Liver (tissue), 9 donors: Measurements from ENCODE around the gene MAPK11. TPM values are rescaled to one million over a fixed set of nuclear protein-coding genes. Genes with fewer than 3 reads are reported as not detected.

Source experiments
- DNase-seq: peaks from one replicate; pipeline ENCODE4 v3.0.0-alpha.2; 2017; ENCODE audit warnings: low spot score
- H3K27ac ChIP-seq, 2 donors: one replicate each; pipeline ENCODE4 v1.7.0; 2013; ENCODE audit warnings: inconsistent platforms in 2 of 2, low read length in 2 of 2, control low read depth in 1 of 2, low read depth in 1 of 2, mild to moderate bottlenecking in 1 of 2
- H3K27me3 ChIP-seq, 4 donors: one replicate each; pipeline versions ENCODE4 v1.6.1 to v1.7.0; 2013; ENCODE audit warnings: low read length in 3 of 4, inconsistent platforms in 1 of 4, mild to moderate bottlenecking in 1 of 4, moderate library complexity in 1 of 4; ENCODE audit not compliant: control insufficient read depth in 4 of 4, insufficient read depth in 4 of 4
- H3K36me3 ChIP-seq, 4 donors: one replicate each; pipeline versions ENCODE4 v1.6.1 to v1.7.0; 2013; ENCODE audit warnings: low read length in 3 of 4, mild to moderate bottlenecking in 3 of 4, low read depth in 1 of 4, moderate library complexity in 1 of 4; ENCODE audit not compliant: control insufficient read depth in 4 of 4, insufficient read depth in 3 of 4
- H3K4me1 ChIP-seq, 4 donors: one replicate each; pipeline versions ENCODE4 v1.6.1 to v1.7.0; 2013; ENCODE audit warnings: low read length in 3 of 4, mild to moderate bottlenecking in 3 of 4, moderate library complexity in 1 of 4; ENCODE audit not compliant: control insufficient read depth in 4 of 4, insufficient read depth in 4 of 4
- H3K4me3 ChIP-seq, 3 donors: one replicate each; pipeline versions ENCODE4 v1.6.1 to v1.7.0; 2013; ENCODE audit warnings: low read length in 3 of 3, control low read depth in 1 of 3, low read depth in 1 of 3, mild to moderate bottlenecking in 1 of 3
- H3K9ac ChIP-seq, 2 donors: one replicate each; pipeline ENCODE4 v1.7.0; 2013; ENCODE audit warnings: low read length in 2 of 2, mild to moderate bottlenecking in 2 of 2, moderate library complexity in 2 of 2, control low read depth in 1 of 2, low read depth in 1 of 2
- H3K9me3 ChIP-seq, 4 donors: one replicate each; pipeline versions ENCODE4 v1.6.1 to v1.7.0; 2013; ENCODE audit warnings: low read length in 3 of 4; ENCODE audit not compliant: control insufficient read depth in 4 of 4
- ATF3 ChIP-seq: IDR thresholded peaks from 2 replicates; pipeline ENCODE4 v1.6.1; 2016; ENCODE audit warnings: antibody characterized with exemption
- CTCF ChIP-seq: fragments of 150-350 bp; IDR thresholded peaks from 2 replicates; pipeline ENCODE4 v1.5.1; 2017; ENCODE audit warnings: improper control_type of control experiment, low read depth, low read length; ENCODE audit not compliant: missing input control
- EGR1 ChIP-seq, 2 donors: IDR thresholded peaks; 2 replicates each; pipeline ENCODE4 v1.6.1; 2016 to 2018; ENCODE audit warnings: antibody characterized with exemption in 2 of 2, low read depth in 2 of 2
- FOXA1 ChIP-seq: IDR thresholded peaks from 2 replicates; pipeline ENCODE4 v1.6.1; 2016; ENCODE audit warnings: antibody characterized with exemption
- FOXA2 ChIP-seq: IDR thresholded peaks from 2 replicates; pipeline ENCODE4 v1.6.1; 2016; ENCODE audit warnings: antibody characterized with exemption
- GABPA ChIP-seq, 2 donors: IDR thresholded peaks in 1 of 2; conservative IDR thresholded peaks in 1 of 2; 2 replicates each; pipeline ENCODE4 v1.6.1; 2016; ENCODE audit warnings: antibody characterized with exemption in 2 of 2, mild to moderate bottlenecking in 1 of 2, moderate library complexity in 1 of 2
- HNF4A ChIP-seq, 2 donors: conservative IDR thresholded peaks; 2 replicates each; pipeline ENCODE4 v1.6.1; 2016; ENCODE audit warnings: antibody characterized with exemption in 2 of 2, mild to moderate bottlenecking in 2 of 2
- HNF4G ChIP-seq: IDR thresholded peaks from 2 replicates; pipeline ENCODE4 v1.6.1; 2016; ENCODE audit warnings: antibody characterized with exemption
- JUND ChIP-seq, 2 donors: IDR thresholded peaks; 2 replicates each; pipeline ENCODE4 v1.6.1; 2016; ENCODE audit warnings: antibody characterized with exemption in 2 of 2
- MAX ChIP-seq: IDR thresholded peaks from 2 replicates; pipeline ENCODE4 v1.6.1; 2016; ENCODE audit warnings: antibody characterized with exemption
- NR2F2 ChIP-seq: IDR thresholded peaks from 2 replicates; pipeline ENCODE4 v1.6.1; 2016; ENCODE audit warnings: antibody characterized with exemption
- RAD21 ChIP-seq, 2 donors: IDR thresholded peaks; 2 replicates each; pipeline ENCODE4 v1.6.1; 2016; ENCODE audit warnings: antibody characterized with exemption in 2 of 2, mild to moderate bottlenecking in 2 of 2
- REST ChIP-seq: IDR thresholded peaks from 2 replicates; pipeline ENCODE4 v1.6.1; 2016; ENCODE audit warnings: antibody characterized with exemption, mild to moderate bottlenecking
- RXRA ChIP-seq, 2 donors: IDR thresholded peaks; 2 replicates each; pipeline ENCODE4 v1.6.1; 2017 to 2018; ENCODE audit warnings: antibody characterized with exemption in 2 of 2, mild to moderate bottlenecking in 1 of 2
- SP1 ChIP-seq: IDR thresholded peaks from 2 replicates; pipeline ENCODE4 v1.6.1; 2018; ENCODE audit warnings: antibody characterized with exemption, mild to moderate bottlenecking
- TAF1 ChIP-seq: conservative IDR thresholded peaks from 2 replicates; pipeline ENCODE4 v1.6.1; 2016; ENCODE audit warnings: antibody characterized with exemption, mild to moderate bottlenecking
- YY1 ChIP-seq: IDR thresholded peaks from 2 replicates; pipeline ENCODE4 v1.6.1; 2016; ENCODE audit warnings: antibody characterized with exemption, mild to moderate bottlenecking
- ZBTB33 ChIP-seq: IDR thresholded peaks from 2 replicates; pipeline ENCODE4 v1.6.1; 2016; ENCODE audit warnings: antibody characterized with exemption
- WGBS: extraction: QIAGEN DNeasy Blood & Tissue Kit; methylation state at CpG from one replicate; pipeline ENCODE4 v1.1.7; 2013; 5-methylcytosine and 5-hydroxymethylcytosine counted together
- polyA plus RNA-seq, 2 donors: library from polyadenylated mRNA; stranded (reverse) in 1 of 2; unstranded in 1 of 2; fragments of 200-250 nt in 1 of 2; fragments of >200 nt in 1 of 2; fragmentation: Nextera tagmentation in 1 of 2; extraction: Ambion mirVana in 1 of 2; gene quantifications; one replicate each; pipeline versions ENCODE4 v1.2.1 to v1.2.3, GENCODE V29; 2013 to 2015
- total RNA-seq, 2 donors: library from RNA; depleted of rRNA; stranded (reverse); fragments of >200 nt; gene quantifications; one replicate each; pipeline ENCODE4 v1.2.3, GENCODE V29; 2014
- donor health status: healthy.
- donor health status: healthy.
- donor health status: healthy.
- donor health status: healthy.
- donor health status: healthy.

Gene MAPK11
- total and polyA plus RNA-seq, 4 donors, result 0.65 to 2.0 (median 1.0) TPM

GRCh38 chr22:50316114-50317065 is 46.2 kb upstream of the MAPK11 start:
- no peak for DNase-seq
- H3K4me3 ChIP-seq, result no peak overlapping the region
- no peaks in the 10 kb centered on the region for H3K9me3 ChIP-seq
- H3K9ac ChIP-seq, result no peak overlapping the region
- TF ChIP-seq TAF1 (no peak), REST (no peak), RXRA (IDR thresholded peaks at IDR 0.05) (no peak), JUND (IDR thresholded peaks at IDR 0.05) (no peak), MAX (no peak), FOXA2 (no peak), GABPA (IDR thresholded peaks at IDR 0.05 in 1 of 2, conservative IDR thresholded peaks at IDR 0.05 in 1 of 2) (no peak), HNF4G (no peak), ATF3 (no peak), FOXA1 (no peak), EGR1 (IDR thresholded peaks at IDR 0.05; ENCODE audit: low read depth in 2 of 2) (no peak), NR2F2 (no peak), ZBTB33 (no peak), CTCF (no peak), RAD21 (IDR thresholded peaks at IDR 0.05) (no peak), HNF4A (conservative IDR thresholded peaks at IDR 0.05) (no peak), SP1 (no peak), YY1 (no peak)
- WGBS, result 73% methylated on average over 42 of the region's 45 CpGs
- H3K4me1 ChIP-seq, result no peaks in the 10 kb centered on the region
- H3K36me3 ChIP-seq, result no peaks in the 10 kb centered on the region
- H3K27me3 ChIP-seq, result no peaks in the 10 kb centered on the region
- H3K27ac ChIP-seq, result no peak overlapping the region
